IPS-18c (cell line): ENCODE measurements around the gene SULT2B1.
"Not testable (repeated sequence)": the region's sequence is repeated elsewhere in the genome, so short reads cannot be mapped to it uniquely, and the experiment has no call there.

ENCODE experiments used
- H3K4me3 ChIP-seq: 2 replicates; pipeline ENCODE4 v1.7.0; 2013; ENCODE audit warnings: low read depth, mild to moderate bottlenecking, low read length, moderate library complexity; ENCODE audit not compliant: insufficient read depth
- H3K9me3 ChIP-seq: one replicate; pipeline ENCODE4 v1.6.1; 2013; ENCODE audit warnings: mild to moderate bottlenecking, low read length, moderate library complexity; ENCODE audit not compliant: control insufficient read depth, insufficient read depth

SULT2B1 gene

GRCh38 chr19:48623556-48624066 is 71.6 kb downstream of the SULT2B1 start:
- H3K4me3 ChIP-seq: peak overlapping the region; percentile 41
- no peaks in the 10 kb centered on the region for H3K9me3 ChIP-seq

- H3K9me3 ChIP-seq: no peaks in the 10 kb centered on the region
- H3K4me3 ChIP-seq: peak overlapping the region; percentile 81
Measured at GRCh38 chr19:48624067-48624594, 72.2 kb downstream of the SULT2B1 start.

GRCh38 chr19:48624791-48625723 is 73.1 kb downstream of the SULT2B1 start:
- no peaks in the 10 kb centered on the region for H3K9me3 ChIP-seq
- H3K4me3 ChIP-seq: peak overlapping the region; percentile 81

GRCh38 chr19:48625891-48626327 is 73.9 kb downstream of the SULT2B1 start:
- H3K4me3 ChIP-seq: no peak overlapping the region

DNA sequence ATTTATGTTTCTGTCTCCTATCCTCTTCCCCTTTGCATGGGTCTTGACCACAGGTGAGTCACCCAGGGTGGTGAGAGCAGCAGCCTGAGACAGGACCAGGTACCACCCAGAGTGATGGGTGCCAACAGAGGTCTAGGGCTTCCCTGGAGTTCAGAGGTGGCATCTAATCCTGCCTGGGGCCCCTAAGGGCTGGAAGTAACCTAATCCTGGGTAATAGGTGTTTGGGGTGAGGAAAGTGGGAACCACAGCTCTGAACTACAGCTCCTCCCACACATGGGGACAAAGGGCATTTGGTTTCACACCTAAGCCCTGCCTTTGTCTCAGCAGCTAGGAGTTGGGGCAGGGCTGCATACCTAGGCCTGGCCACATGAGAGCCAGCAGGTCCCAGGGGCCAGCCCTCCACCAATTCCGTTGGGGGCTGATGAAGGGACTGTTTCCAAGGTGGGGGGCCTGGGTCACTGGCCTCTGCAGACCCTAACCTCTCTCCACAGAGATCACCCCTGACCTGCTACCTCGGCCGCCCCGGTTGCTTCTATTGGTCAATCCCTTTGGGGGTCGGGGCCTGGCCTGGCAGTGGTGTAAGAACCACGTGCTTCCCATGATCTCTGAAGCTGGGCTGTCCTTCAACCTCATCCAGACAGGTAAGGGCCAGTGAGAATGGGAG is 75.4 kb downstream of the SULT2B1 start:
- no peaks in the 10 kb centered on the region for H3K9me3 ChIP-seq
- H3K4me3 ChIP-seq: no peak overlapping the region

More at GRCh38 chr19:48625891-48626327, 73.9 kb downstream of the SULT2B1 start:
- H3K9me3 ChIP-seq: no peaks in the 10 kb centered on the region

DNA sequence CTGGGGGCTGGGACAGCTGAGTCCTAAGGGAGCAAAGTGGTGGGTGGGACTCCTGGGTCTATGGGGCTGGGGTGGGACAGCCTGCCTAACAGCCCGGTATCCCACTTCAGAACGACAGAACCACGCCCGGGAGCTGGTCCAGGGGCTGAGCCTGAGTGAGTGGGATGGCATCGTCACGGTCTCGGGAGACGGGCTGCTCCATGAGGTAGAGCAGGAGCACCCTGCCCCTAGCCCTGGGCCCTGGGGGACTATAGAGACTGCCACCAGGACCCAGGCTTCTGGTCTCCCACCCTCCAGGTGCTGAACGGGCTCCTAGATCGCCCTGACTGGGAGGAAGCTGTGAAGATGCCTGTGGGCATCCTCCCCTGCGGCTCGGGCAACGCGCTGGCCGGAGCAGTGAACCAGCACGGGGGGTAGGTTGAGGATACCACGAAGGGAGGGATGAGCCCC is 75.9 kb downstream of the SULT2B1 start:
- Histone ChIP-seq H3K9me3 (no peaks in the 10 kb centered on the region), H3K4me3 (no peak overlapping the region)

DNA sequence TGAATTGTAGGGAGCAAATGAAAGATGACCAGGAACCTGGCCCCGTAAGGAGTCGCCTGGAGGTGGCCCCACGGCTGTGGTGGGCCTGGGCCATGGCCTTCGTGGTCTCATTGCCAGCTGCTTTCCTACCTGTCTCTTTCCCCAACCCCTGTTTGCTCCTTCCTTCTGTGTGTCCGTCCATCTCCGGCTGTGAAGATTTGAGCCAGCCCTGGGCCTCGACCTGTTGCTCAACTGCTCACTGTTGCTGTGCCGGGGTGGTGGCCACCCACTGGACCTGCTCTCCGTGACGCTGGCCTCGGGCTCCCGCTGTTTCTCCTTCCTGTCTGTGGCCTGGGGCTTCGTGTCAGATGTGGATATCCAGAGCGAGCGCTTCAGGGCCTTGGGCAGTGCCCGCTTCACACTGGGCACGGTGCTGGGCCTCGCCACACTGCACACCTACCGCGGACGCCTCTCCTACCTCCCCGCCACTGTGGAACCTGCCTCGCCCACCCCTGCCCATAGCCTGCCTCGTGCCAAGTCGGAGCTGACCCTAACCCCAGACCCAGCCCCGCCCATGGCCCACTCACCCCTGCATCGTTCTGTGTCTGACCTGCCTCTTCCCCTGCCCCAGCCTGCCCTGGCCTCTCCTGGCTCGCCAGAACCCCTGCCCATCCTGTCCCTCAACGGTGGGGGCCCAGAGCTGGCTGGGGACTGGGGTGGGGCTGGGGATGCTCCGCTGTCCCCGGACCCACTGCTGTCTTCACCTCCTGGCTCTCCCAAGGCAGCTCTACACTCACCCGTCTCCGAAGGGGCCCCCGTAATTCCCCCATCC is 76.7 kb downstream of the SULT2B1 start:
- Histone ChIP-seq H3K9me3 (no peaks in the 10 kb centered on the region), H3K4me3 (no peak overlapping the region)

GRCh38 chr19:48629297-48629598 is 77.3 kb downstream of the SULT2B1 start:
- Histone ChIP-seq H3K9me3 (no peaks in the 10 kb centered on the region), H3K4me3 (no peak overlapping the region)

DNA sequence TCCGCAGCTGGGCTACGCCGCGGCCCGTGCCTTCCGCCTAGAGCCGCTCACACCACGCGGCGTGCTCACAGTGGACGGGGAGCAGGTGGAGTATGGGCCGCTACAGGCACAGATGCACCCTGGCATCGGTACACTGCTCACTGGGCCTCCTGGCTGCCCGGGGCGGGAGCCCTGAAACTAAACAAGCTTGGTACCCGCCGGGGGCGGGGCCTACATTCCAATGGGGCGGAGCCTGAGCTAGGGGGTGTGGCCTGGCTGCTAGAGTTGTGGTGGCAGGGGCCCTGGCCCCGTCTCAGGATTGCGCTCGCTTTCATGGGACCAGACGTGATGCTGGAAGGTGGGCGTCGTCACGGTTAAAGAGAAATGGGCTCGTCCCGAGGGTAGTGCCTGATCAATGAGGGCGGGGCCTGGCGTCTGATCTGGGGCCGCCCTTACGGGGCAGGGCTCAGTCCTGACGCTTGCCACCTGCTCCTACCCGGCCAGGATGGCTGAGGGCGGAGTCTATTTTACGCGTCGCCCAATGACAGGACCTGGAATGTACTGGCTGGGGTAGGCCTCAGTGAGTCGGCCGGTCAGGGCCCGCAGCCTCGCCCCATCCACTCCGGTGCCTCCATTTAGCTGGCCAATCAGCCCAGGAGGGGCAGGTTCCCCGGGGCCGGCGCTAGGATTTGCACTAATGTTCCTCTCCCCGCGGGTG is 77.8 kb downstream of the SULT2B1 start:
- no peaks in the 10 kb centered on the region for H3K9me3 ChIP-seq
- peak overlapping the region; percentile 46; the same call in 1 of the 2 replicates for H3K4me3 ChIP-seq

GRCh38 chr19:48630296-48631063 is 78.5 kb downstream of the SULT2B1 start:
- H3K4me3 ChIP-seq: peak overlapping the region; percentile 46
- H3K9me3 ChIP-seq: no peaks in the 10 kb centered on the region

- no peaks in the 10 kb centered on the region for H3K9me3 ChIP-seq
Measured at GRCh38 chr19:48631225-48631624, 79.3 kb downstream of the SULT2B1 start.

GRCh38 chr19:48632286-48632685 is 80.3 kb downstream of the SULT2B1 start:
- not testable (repeated sequence) for H3K4me3 ChIP-seq, H3K9me3 ChIP-seq

More at GRCh38 chr19:48631225-48631624, 79.3 kb downstream of the SULT2B1 start:
- H3K4me3 ChIP-seq: no peak overlapping the region

DNA sequence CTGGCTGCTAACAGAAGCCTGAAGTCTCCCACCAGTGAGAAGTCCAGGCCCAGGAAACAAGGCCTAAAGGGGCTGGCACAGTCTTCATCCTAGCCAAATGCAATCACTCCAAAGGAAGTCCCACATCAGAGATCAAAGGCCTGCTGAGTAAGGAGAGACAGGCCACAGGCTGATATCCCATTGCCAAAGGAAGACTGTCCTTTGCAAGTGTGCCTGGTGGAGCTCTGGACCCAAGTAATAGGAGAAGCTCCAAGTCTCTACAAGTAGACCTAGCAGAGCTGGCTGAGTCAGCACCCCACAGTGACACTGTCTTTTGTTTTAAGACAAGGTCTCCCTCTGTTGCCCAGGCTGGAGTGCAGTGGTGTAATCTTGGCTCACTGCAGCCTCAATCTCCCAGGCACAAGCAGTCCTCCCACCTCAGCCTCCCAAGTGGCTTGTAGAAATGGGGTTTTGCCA is 80.7 kb downstream of the SULT2B1 start:
- no peak overlapping the region for H3K4me3 ChIP-seq

GRCh38 chr19:48633148-48634035 is 81.4 kb downstream of the SULT2B1 start:
- H3K4me3 ChIP-seq: no peak overlapping the region

More for the DNA sequence above, 80.7 kb downstream of the SULT2B1 start:
- no peaks in the 10 kb centered on the region for H3K9me3 ChIP-seq

GRCh38 chr19:48634036-48634342 is 82.0 kb downstream of the SULT2B1 start:
- Histone ChIP-seq H3K4me3 (no peak overlapping the region), H3K9me3 (no peaks in the 10 kb centered on the region)

More at GRCh38 chr19:48633148-48634035, 81.4 kb downstream of the SULT2B1 start:
- H3K9me3 ChIP-seq: no peaks in the 10 kb centered on the region
